HG03103 (cell line): Measurements from ENCODE around the gene MAB21L3.

Experiments used
- ATAC-seq: cut with Tn5 transposase; IDR thresholded peaks from one replicate; pipeline ENCODE4 v1.9.1; 2021; ENCODE audit warnings: low read depth; ENCODE audit not compliant: unreplicated experiment

MAB21L3 gene

DNA sequence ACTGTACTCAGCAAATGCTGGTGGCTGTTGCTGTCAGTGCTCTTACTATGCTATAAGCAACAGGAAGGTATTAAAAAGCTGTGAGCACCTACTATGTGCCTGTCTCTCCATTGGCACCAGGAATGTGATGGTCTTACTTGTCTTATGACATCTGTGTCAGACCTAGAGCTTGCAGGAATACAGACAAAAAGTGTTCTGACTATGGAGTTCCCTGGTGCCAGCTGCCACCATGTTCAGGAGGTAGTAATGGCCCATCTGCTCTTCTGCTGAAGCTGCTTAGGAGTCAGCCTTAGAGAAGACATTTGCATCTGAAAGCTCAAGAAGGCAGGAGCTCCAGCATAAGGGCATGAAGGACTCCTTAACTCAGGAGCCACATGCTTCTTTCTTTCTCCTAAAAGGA lies 52.3 kb downstream of the MAB21L3 start:
- ATAC-seq: no peak

DNA sequence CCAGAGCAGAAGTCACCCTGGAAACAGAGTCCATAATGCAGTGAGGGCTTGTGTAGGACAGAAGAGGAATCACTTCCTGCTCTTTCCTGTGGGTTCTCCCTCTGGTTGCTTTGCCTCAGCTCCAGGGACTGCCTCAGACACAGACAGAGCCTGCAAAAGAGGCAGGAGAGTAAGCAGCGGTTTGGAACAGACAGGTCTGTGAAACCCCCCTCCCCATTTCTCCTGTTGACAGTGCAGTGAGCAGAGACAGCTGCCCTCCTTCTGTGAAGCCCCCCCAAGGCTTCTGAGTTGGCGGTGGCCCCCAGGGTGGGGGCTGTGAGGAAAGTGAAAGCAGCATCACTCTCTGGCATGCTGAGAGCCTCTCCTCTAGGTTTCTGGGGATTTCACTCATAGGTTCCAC lies 53.0 kb downstream of the MAB21L3 start:
- ATAC-seq: no peak

DNA sequence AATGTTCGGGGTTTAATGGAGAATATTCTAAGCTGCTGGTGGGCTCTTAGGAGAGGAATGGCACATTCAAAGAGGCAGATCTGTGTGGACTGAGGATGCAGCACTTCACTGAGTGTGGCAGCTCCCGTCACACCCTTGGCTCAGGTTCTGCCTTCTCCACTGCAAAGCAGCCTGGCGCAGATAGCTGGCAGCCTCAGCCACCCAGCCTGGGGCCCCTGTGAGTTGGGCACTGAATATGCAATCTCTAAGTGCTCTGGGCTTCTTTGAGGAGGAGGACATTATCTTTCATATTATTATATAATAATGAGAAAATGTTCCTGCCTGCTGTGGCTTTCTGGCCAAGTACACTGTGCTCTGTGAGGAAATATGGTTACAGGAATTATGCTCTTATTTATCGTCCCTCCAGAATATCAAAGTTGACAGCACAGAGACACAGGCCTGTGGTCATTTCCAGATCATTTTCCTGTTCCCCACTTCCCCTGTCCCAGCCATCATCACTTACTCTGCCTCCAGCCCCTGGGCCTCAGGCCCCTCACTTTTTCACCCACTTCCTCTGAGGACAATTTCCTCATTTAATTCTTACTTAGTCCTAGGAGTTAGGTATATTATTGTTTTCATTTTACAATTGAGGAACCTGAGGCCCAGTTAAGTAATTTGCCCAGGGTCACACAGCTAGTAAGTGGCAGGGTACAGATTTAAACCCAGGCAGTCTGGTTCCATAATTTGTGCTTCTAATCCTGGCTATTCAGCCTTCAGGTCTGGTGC lies 53.6 kb downstream of the MAB21L3 start:
- no peak for ATAC-seq

DNA sequence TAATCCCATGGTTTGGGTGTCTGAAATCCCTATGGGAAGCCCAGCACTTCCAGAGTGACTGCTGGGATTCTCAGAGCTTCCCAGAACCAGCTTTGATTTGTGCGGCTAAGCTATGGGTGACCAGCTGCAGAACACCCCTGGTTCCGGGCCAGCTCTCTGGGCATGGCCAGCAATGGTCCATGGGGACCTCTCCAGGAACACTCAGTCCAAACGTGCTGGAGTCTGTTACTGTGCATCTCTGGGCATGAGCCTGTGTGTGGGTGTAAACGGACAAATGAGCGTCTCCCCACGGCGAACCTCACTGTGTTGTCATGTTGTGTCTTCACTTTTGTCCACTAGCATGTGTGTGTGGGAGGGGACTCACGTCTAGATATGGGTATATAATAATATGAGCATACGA lies 54.4 kb downstream of the MAB21L3 start:
- ATAC-seq: no peak

DNA sequence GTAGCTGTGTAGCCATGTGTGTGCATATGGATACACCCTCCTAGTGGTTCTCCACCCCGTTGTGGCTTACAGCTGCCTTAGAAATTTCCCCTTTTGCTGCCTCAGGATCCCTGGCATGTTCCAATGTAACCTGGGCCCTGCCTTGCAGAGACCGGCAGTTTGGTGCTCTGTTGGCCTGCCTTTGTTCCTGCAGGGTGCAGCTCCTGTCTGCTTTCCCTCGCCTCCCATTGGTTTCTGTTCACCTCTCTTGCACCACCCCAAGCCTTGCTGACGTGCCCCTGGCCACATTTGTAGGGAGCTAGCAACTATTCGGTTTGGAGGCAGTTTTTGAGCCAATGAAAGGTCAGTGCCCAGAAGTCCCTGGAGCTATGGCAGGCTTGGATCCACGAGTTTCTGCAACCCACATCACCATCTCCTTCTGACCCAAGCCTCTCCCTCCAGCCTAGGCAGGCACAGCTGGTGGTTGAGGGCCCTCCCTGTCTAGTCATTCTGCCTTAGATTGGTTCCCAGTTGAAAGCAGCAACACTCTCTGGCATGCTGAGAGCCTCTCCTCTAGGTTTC lies 54.9 kb downstream of the MAB21L3 start:
- ATAC-seq: no peak

DNA sequence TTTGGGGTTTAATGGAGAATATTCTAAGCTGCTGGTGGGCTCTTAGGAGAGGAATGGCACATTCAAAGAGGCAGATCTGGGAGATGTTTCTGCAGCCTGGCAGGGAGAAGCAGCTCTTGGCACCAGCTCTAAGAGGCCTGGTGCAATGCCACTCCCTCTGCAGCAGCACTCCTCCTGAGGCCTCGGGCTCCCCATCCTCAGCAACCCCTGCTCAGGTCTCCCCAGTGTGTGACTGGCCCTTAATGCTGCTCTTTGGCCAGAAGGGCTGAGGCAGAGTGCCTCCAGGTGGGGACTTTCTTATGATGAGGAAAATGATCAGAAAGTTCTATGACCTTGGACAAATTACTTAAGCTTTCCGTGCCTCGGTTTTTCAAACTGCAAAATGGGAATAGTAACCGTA lies 55.5 kb downstream of the MAB21L3 start:
- ATAC-seq: no peak

DNA sequence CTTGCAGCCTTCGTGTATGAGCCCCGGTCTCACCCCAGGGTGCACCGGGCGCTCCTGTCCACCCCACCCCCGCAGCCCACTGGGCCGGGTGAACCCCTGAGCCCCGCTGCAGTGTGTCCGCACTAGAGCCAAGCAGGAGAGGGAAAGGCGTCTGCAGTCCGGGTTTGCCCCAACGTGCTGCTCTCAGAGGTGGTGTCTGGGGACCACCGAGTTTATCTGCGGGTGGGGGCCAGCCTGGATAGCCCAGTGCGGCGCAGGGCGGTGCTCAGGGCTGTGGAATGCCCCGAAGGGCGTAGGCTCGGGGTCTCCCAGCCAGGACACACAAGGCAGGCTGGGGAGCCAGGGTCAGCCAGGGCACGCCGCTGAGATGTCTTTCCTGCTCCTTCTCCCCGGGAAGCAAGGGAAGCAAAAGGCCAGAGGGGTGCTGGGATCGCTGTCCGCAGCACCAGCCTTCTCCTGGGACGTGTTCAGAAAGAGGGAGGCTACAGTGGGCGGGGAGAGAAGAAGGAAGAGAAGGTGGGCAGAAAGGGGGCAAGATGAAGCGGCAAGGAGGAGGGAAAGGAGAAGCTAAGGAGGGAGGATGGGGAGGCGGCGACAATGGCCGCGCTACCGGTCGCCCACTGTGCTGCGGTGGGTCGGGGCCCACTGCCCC lies 56.6 kb downstream of the MAB21L3 start:
- ATAC-seq: no peak

DNA sequence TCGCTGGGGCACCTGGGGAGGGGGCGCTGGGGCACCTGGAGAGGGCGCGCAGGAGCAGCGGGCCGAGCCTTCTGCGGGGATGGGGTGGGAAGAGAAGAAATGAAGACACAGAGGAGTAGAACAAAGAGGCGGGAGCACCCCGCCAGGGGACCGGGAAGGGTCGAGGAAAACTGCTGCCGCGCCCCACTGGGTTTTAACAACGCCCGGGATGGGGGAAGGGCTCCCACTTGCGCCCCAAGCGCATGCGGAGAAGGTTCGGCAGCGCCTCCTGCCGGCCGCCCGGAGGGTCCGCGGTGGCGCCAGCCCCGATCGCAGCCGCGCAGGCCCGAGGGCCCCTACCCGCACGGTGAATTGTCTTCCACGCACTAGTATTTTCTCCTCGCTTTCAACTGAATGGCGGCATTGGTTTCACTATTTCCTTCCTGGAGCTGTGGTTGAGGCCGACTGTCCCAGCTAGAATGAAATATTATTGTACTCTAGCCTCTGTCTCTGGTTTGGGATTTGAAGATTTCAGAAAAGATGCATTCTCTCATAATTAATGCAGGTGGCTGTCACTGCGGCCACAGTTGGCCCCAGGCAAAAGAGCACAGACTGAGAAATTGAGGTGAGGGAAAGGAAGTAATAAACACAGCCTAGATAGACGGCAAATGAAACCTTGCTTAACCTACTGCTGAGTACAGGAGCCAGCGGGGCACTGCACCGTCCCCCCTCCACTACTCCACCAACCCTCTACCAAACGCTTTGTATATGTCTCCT lies 57.3 kb downstream of the MAB21L3 start:
- peak; percentile 91 for ATAC-seq

DNA sequence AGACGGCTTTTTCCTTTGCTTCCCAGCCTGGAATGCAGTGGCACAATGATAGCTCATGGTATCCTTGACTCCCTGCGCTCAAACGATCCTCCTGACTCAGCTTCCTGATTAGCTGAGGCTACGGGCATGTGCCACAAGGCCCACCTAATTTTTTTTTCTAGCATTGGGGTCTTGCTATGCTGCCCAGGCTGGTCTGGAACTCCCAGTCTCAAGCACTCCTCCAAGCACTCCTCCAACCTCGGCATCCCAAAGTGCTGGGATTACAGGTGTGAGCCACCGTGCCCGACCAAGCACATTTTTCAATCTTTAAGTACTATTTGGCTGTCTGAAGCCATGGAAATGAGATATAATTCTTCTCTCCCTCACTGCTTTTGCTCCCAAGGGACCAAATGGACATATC lies 58.7 kb downstream of the MAB21L3 start:
- no peak for ATAC-seq

DNA sequence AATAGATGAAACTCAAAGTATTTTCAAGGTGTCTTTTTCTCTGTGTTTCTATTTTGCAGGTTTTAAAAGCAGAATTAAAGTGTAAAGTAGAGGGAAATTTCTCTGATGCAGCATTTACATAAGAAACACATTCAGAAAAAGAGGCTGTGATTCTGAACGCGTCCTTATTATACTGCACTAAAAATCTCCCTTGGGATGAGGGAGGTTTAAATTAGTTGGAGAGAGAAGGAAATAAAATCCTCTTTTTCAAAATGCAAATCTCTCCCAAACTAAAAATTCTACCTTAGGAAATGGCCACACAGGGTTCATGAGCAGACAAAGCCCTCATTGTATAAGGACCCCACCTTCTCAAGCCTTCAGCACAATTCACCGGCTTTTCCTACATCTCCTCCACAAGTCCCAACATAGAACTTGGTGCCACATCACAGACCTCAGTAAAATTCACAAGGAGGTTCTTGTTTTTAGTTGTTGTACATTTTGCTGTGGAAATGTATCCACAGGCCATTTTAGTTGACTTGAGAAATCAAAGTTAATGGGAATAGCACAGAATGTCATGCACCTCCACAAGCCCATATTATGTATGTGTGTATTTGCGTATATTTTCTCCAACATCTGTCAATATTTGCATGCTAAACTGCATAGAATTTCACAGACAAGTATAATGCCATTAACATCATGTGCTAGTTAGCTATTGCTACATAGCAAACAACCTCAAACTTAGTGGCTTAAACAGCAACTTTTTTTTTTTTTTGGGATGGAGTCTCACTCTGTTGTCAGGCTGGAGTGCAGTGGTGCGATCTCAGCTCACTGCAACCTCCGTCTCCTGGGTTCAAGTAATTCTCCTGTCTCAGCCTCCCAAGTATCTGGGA lies 59.8 kb downstream of the MAB21L3 start:
- no peak for ATAC-seq

DNA sequence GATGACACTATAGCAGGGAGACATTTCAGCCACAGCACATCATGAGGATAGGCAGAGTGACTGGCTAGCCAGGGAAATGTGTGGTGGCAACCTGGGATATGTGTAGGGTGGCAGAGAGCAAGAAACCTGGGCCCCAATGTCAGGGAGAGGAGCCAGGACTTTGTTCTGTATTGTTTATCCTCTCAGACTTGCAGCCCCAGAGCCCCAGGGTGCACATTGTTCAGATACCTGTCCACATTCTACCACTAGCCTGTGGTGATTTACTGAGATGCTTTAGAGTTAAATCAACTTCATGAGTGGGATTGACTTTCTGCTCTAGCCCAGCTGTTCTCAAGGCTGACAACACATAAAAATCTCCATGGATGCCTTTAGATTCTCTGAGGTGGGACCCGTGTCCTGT lies 61.5 kb downstream of the MAB21L3 start:
- ATAC-seq: no peak

DNA sequence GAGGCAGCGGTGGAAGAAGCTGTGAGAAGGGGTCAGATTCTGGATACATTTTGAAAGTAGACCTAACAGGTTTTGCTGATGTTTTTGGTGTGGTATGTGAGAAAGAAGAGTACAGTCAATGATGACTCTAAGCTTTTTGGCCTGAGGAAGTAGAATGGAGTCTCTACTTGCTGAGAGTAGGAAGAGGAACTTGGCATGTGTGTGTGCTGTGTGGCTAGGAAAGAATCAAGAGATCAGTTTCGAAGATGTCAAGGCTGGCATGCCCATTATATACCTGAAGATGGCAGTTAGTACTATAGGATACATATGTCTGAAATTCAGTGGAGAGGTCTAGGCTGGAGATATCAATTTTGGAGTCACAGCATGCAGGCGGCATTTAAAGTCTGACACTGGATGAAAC lies 64.4 kb downstream of the MAB21L3 start:
- no peak for ATAC-seq

DNA sequence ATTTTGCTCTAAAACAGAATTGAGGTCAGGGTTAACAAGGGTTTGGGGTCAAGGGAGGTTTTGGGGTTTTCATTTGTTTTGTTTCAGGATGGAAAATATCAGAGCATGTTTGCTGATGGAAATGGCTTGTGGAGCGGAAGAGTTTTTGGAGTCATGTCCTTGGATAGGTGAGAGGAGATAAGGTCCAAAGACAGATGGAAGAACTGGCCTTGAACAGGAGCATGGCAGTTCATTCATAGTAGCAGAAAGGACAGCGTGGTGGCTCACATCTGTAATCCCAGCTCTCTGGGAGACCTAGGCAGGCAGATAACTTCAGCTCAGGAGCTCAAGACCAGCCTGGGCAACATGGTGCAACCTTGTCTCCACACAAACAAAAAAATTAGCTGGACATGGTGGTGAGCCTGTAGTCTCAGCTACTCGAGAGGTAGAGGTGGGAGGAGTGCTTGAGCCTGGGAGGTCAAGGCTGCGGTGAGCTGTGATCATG lies 65.1 kb downstream of the MAB21L3 start:
- ATAC-seq: no peak

DNA sequence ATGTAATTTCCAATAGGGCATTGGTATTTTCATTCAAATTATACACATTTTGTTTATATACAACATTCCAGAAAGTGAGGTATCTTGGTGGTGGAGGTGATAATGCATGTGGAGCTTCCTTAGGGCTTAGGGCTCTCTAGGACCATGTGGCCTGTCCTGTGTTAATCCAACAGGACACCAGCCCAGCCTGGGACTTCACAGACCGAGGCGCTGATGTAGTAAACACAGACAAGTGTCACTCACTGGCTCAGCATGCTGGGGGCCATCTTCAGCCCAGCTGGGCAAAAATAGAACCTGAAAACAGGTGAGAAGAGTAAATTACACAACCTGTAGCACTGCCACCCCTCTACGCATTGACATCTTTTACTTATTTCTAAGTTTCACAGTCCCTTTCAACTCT lies 66.7 kb downstream of the MAB21L3 start:
- ATAC-seq: no peak

DNA sequence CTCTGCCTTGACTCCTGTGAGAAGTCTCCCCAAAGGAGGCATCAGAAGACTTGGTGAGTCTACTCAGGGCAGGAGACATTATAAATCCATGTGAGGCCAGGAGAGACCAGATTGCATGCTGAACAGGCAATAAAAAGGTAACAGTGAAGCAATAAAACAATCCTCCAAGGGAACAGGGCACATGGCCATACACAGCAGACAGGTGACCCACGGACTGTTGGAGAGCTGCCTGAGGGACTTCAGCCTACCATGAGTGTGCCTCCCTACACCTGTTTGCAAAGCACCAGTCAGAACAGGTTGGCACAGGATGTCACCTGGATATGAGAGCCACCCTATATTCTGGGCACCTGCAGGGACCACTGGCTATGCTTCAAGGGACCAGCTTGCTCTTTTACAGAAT lies 67.6 kb downstream of the MAB21L3 start:
- ATAC-seq: no peak

DNA sequence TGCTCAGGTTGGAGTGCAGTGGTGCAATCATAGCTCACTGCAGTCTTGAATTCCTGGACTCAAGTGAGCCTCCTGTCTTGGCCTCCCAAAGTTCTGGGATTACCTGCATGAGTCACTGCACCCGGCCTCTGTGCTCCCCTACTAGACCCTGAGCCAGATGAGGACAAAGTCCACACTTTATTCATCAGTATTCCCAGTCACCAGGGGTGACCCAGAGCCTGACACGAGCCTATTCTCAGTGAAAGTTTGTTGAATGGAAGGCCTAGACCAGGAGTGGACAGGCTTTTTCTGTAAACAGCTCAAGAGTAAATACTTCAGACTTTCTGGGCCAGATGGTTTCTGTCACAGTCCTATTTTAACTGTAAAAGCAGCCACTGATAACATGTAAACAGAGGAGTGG lies 68.2 kb downstream of the MAB21L3 start:
- ATAC-seq: no peak

DNA sequence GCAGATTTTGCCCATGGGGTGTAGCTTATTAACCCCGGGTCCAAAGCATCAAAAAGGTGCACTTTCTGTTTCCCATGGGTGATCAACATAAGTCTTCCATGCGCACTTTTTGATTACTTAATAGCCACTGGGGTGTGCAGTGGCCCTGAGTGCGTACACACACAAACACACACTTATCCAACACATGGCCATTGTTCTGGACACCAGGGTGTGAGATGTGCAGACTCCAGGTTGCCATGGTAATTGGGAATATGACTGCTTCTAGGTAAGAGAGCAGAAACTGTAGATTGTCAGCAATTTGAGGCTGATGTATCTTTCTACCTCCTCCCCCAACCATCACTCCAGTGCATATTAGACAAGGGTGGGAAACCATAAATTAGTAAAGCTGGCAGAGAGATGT lies 68.8 kb downstream of the MAB21L3 start:
- no peak for ATAC-seq

DNA sequence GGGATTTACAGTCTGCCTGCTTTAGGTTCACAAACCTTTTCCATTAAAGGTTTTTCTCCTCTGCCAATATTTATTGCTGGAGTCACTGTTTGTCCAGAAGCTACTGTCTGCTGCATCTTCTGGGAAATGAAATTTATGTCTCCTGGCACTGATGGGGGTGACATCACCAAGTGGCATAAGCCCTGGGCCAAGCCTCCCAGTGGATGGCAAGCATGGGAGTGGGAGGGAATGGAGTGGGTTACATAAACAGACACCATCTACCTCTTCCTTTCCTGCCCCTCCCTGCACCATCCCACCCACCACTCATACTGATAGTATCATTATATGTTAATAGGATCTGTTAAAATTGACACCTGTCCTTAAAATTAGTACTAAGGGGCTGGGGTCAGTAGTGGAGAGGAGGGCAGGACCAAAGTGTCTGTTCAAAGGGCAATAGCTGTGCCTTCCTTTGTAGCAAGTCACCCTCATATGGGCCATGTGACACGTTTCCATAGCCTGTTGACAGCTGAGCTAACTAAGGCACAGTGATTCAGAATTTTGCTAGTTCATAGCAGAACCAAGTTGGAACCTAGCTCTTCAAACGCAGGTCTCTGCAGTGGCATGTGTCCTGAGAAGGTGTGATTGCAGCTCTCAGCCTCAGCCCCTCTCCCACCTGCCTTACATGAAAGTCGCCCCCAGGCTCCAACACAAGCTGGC lies 71.0 kb downstream of the MAB21L3 start:
- ATAC-seq: no peak
